Measurements from ENCODE around the gene HMSD. TPM values are rescaled to one million over a fixed set of nuclear protein-coding genes. Genes with fewer than 3 reads are reported as not detected.

The HMSD gene
- total and polyA plus RNA-seq, 2 experiments from 2014 or later, result 2.6 to 25.1 TPM

DNA sequence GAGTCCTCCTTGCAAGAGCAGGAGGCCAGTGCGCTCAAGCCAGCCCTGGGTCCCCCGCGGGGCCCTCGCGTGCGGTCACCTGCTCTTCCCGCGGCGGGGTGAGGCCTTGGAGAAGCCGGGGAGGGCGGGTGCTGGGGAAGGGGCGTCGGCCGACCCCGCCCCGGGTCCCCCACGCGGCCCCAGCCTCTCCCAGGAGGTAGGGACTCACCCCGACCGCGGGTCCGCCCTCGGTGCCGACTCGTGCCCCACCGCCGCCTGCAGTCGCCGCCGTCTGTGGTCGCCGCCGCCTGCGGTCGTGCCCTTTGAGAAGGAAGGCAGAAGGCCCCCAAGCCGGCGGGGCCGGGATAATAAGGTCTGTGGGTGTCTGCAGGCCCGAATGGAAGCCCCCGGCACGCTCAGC, 53.5 kb downstream of the HMSD start (continued):
- TF ChIP-seq, protein P1, sequence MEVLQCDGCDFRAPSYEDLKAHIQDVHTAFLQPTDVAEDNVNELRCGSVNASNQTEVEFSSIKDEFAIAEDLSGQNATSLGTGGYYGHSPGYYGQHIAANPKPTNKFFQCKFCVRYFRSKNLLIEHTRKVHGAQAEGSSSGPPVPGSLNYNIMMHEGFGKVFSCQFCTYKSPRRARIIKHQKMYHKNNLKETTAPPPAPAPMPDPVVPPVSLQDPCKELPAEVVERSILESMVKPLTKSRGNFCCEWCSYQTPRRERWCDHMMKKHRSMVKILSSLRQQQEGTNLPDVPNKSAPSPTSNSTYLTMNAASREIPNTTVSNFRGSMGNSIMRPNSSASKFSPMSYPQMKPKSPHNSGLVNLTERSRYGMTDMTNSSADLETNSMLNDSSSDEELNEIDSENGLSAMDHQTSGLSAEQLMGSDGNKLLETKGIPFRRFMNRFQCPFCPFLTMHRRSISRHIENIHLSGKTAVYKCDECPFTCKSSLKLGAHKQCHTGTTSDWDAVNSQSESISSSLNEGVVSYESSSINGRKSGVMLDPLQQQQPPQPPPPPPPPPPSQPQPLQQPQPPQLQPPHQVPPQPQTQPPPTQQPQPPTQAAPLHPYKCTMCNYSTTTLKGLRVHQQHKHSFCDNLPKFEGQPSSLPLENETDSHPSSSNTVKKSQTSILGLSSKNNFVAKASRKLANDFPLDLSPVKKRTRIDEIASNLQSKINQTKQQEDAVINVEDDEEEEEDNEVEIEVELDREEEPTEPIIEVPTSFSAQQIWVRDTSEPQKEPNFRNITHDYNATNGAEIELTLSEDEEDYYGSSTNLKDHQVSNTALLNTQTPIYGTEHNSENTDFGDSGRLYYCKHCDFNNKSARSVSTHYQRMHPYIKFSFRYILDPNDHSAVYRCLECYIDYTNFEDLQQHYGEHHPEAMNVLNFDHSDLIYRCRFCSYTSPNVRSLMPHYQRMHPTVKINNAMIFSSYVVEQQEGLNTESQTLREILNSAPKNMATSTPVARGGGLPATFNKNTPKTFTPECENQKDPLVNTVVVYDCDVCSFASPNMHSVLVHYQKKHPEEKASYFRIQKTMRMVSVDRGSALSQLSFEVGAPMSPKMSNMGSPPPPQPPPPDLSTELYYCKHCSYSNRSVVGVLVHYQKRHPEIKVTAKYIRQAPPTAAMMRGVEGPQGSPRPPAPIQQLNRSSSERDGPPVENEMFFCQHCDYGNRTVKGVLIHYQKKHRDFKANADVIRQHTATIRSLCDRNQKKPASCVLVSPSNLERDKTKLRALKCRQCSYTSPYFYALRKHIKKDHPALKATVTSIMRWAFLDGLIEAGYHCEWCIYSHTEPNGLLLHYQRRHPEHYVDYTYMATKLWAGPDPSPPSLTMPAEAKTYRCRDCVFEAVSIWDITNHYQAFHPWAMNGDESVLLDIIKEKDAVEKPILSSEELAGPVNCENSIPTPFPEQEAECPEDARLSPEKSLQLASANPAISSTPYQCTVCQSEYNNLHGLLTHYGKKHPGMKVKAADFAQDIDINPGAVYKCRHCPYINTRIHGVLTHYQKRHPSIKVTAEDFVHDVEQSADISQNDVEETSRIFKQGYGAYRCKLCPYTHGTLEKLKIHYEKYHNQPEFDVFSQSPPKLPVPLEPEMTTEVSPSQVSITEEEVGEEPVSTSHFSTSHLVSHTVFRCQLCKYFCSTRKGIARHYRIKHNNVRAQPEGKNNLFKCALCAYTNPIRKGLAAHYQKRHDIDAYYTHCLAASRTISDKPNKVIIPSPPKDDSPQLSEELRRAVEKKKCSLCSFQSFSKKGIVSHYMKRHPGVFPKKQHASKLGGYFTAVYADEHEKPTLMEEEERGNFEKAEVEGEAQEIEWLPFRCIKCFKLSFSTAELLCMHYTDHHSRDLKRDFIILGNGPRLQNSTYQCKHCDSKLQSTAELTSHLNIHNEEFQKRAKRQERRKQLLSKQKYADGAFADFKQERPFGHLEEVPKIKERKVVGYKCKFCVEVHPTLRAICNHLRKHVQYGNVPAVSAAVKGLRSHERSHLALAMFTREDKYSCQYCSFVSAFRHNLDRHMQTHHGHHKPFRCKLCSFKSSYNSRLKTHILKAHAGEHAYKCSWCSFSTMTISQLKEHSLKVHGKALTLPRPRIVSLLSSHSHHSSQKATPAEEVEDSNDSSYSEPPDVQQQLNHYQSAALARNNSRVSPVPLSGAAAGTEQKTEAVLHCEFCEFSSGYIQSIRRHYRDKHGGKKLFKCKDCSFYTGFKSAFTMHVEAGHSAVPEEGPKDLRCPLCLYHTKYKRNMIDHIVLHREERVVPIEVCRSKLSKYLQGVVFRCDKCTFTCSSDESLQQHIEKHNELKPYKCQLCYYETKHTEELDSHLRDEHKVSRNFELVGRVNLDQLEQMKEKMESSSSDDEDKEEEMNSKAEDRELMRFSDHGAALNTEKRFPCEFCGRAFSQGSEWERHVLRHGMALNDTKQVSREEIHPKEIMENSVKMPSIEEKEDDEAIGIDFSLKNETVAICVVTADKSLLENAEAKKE (CRISPR knock-in tag; IDR thresholded peaks at IDR 0.05), result no peak
- TF ChIP-seq REST (IDR thresholded peaks at IDR 0.05; ENCODE audit: unreplicated experiment) (no peak), JUNB (IDR thresholded peaks at IDR 0.05; ENCODE audit: unreplicated experiment) (no peak), ETS1 (IDR thresholded peaks at IDR 0.05) (no peak), CTCF (conservative IDR thresholded peaks at IDR 0.05; ENCODE audit: low read depth in 2 of 2) (no peak)
